Measurements from ENCODE around the gene COMTD1.

The COMTD1 gene

GRCh38 chr10:75243426-75243825 is 7.7 kb upstream of the COMTD1 start:
- Histone ChIP-seq H3K27ac (ENCODE audit: low read depth, low read length) (no peak overlapping the region), H3K9ac (ENCODE audit: low read length) (no peak overlapping the region), H3F3A (ENCODE audit: insufficient read depth) (no peaks in the 10 kb centered on the region), H3K4me2 (ENCODE audit: low read depth, low read length, poor library complexity, severe bottlenecking) (no peak overlapping the region), H3K36me3 (ENCODE audit: low read length) (no peaks in the 10 kb centered on the region), H3K27me3 (ENCODE audit: low read length) (no peaks in the 10 kb centered on the region), H3K9me2 (replicated peaks; ENCODE audit: insufficient read depth, low read length) (no peaks in the 10 kb centered on the region), H3K9me3 (ENCODE audit: insufficient read depth, low read length) (no peaks in the 10 kb centered on the region), H3K79me2 (ENCODE audit: insufficient read depth, low read length) (no peaks in the 10 kb centered on the region), H4K20me1 (ENCODE audit: low read depth, low read length) (no peaks in the 10 kb centered on the region), H3K4me3 (ENCODE audit: insufficient read depth, low read length, poor library complexity, severe bottlenecking) (no peak overlapping the region), H2AFZ (ENCODE audit: low read depth, low read length, severe bottlenecking) (no peak overlapping the region)
- TF ChIP-seq EZH2phosphoT487 (conservative IDR thresholded peaks at IDR 0.05; ENCODE audit: low read length) (no peak), CTCF (IDR thresholded peaks at IDR 0.05; ENCODE audit: insufficient read depth, low read length, poor library complexity, severe bottlenecking) (no peak)

GRCh38 chr10:75240329-75241076 is 4.7 kb upstream of the COMTD1 start:
- Histone ChIP-seq H3K9me2 (replicated peaks; ENCODE audit: insufficient read depth, low read length) (no peaks in the 10 kb centered on the region), H4K20me1 (ENCODE audit: low read depth, low read length) (no peaks in the 10 kb centered on the region), H3F3A (ENCODE audit: insufficient read depth) (no peaks in the 10 kb centered on the region), H3K4me3 (ENCODE audit: insufficient read depth, low read length, poor library complexity, severe bottlenecking) (no peak overlapping the region), H3K36me3 (ENCODE audit: low read length) (no peaks in the 10 kb centered on the region), H3K27me3 (ENCODE audit: low read length) (no peaks in the 10 kb centered on the region), H2AFZ (ENCODE audit: low read depth, low read length, severe bottlenecking) (no peak overlapping the region), H3K9ac (ENCODE audit: low read length) (no peak overlapping the region), H3K79me2 (ENCODE audit: insufficient read depth, low read length) (no peaks in the 10 kb centered on the region), H3K9me3 (ENCODE audit: insufficient read depth, low read length) (no peaks in the 10 kb centered on the region), H3K27ac (ENCODE audit: low read depth, low read length) (no peak overlapping the region), H3K4me2 (ENCODE audit: low read depth, low read length, poor library complexity, severe bottlenecking) (no peak overlapping the region)
- TF ChIP-seq CTCF (IDR thresholded peaks at IDR 0.05; ENCODE audit: insufficient read depth, low read length, poor library complexity, severe bottlenecking) = no peak
- no peak for TF ChIP-seq EZH2phosphoT487 (conservative IDR thresholded peaks at IDR 0.05; ENCODE audit: low read length)

- H3K4me2 ChIP-seq (ENCODE audit: low read depth, low read length, poor library complexity, severe bottlenecking) = no peak overlapping the region
- no peaks in the 10 kb centered on the region for H3K9me3 ChIP-seq (ENCODE audit: insufficient read depth, low read length)
- H4K20me1 ChIP-seq (ENCODE audit: low read depth, low read length) = no peaks in the 10 kb centered on the region
- H3K27me3 ChIP-seq (ENCODE audit: low read length) = no peaks in the 10 kb centered on the region
- no peak overlapping the region for H3K4me3 ChIP-seq (ENCODE audit: insufficient read depth, low read length, poor library complexity, severe bottlenecking)
- no peak overlapping the region for H3K27ac ChIP-seq (ENCODE audit: low read depth, low read length)
- TF ChIP-seq CTCF (IDR thresholded peaks at IDR 0.05; ENCODE audit: insufficient read depth, low read length, poor library complexity, severe bottlenecking) = no peak
- TF ChIP-seq EZH2phosphoT487 (conservative IDR thresholded peaks at IDR 0.05; ENCODE audit: low read length) = no peak
- no peak overlapping the region for H3K9ac ChIP-seq (ENCODE audit: low read length)
- H3F3A ChIP-seq (ENCODE audit: insufficient read depth) = peaks cover 12% of the 10 kb centered on the region; the same call in 1 of the 2 replicates
- H3K9me2 ChIP-seq (replicated peaks; ENCODE audit: insufficient read depth, low read length) = no peaks in the 10 kb centered on the region
- H3K79me2 ChIP-seq (ENCODE audit: insufficient read depth, low read length) = no peaks in the 10 kb centered on the region
- no peak overlapping the region for H2AFZ ChIP-seq (ENCODE audit: low read depth, low read length, severe bottlenecking)
- no peaks in the 10 kb centered on the region for H3K36me3 ChIP-seq (ENCODE audit: low read length)
These were observed 3.5 kb upstream of the COMTD1 start for GRCh38 chr10:75239096-75239790.

All from SU-DHL-6 (cell line).